ENCODE measurements around the gene ZNF689. TPM values are rescaled to one million over a fixed set of nuclear protein-coding genes. Genes with fewer than 3 reads are reported as not detected.

ZNF689 gene
- total RNA-seq, 1 donor from 2014 or later: 7.7 TPM

- TF ChIP-seq CTCF (conservative IDR thresholded peaks at IDR 0.05; ENCODE audit: low read depth, low read length): no peak
- H3K4me3 ChIP-seq (ENCODE audit: low read depth, low read length): no peak overlapping the region
Measured at GRCh38 chr16:30555315-30556124, 54.7 kb downstream of the ZNF689 start.

GRCh38 chr16:30554557-30555314, 55.5 kb downstream of the ZNF689 start:
- DNase-seq (ENCODE audit: low read depth): no peak
- H3K4me3 ChIP-seq (ENCODE audit: low read depth, low read length): no peak overlapping the region
- TF ChIP-seq CTCF (conservative IDR thresholded peaks at IDR 0.05; ENCODE audit: low read depth, low read length): no peak

More at GRCh38 chr16:30555315-30556124, 54.7 kb downstream of the ZNF689 start:
- DNase-seq (ENCODE audit: low read depth): no peak

- DNase-seq (ENCODE audit: low read depth): no peak
- TF ChIP-seq CTCF (conservative IDR thresholded peaks at IDR 0.05; ENCODE audit: low read depth, low read length): no peak
- no peak overlapping the region for H3K4me3 ChIP-seq (ENCODE audit: low read depth, low read length)
Measured at GRCh38 chr16:30553393-30553899, 56.7 kb downstream of the ZNF689 start.

GRCh38 chr16:30552956-30553355, 57.2 kb downstream of the ZNF689 start:
- TF ChIP-seq CTCF (conservative IDR thresholded peaks at IDR 0.05; ENCODE audit: low read depth, low read length): no peak
- no peak overlapping the region for H3K4me3 ChIP-seq (ENCODE audit: low read depth, low read length)
- no peak for DNase-seq (ENCODE audit: low read depth)

Other genes starting within 250 kb of the ZNF689 start
- gene TBC1D10B, start 239.9 kb downstream of the ZNF689 start, total RNA-seq: 51.8 and 53.6 TPM in 2 replicates
- gene MYL11, start 235.6 kb downstream of the ZNF689 start, total RNA-seq: not detected in 2 replicates
- 0.23 TPM in 1 of 2 replicates, not detected in the other for gene SEPTIN1, start 227.8 kb downstream of the ZNF689 start, total RNA-seq
- gene ZNF48, start 215.0 kb downstream of the ZNF689 start, total RNA-seq: 12.6 and 15.6 TPM in 2 replicates
- 6.1 and 13.1 TPM in 2 replicates for gene ZNF771, start 202.8 kb downstream of the ZNF689 start, total RNA-seq
- 108 and 136 TPM in 2 replicates for gene DCTPP1, start 180.4 kb downstream of the ZNF689 start, total RNA-seq
- 17.6 and 27.6 TPM in 2 replicates for gene SEPHS2, start 164.5 kb downstream of the ZNF689 start, total RNA-seq
- gene ITGAL, start 137.6 kb downstream of the ZNF689 start, total RNA-seq: not detected in 2 replicates
- gene ZNF768, start 83.8 kb downstream of the ZNF689 start, total RNA-seq: 34.8 and 35.2 TPM in 2 replicates
- gene ZNF747, start 75.5 kb downstream of the ZNF689 start, total RNA-seq: 5.1 and 7.6 TPM in 2 replicates
- gene ZNF764, start 52.0 kb downstream of the ZNF689 start, total RNA-seq: 5.2 and 10.9 TPM in 2 replicates
- gene ZNF688, start 38.7 kb downstream of the ZNF689 start, total RNA-seq: 8.2 and 9.1 TPM in 2 replicates
- 3.2 and 7.6 TPM in 2 replicates for gene ZNF785, start 24.7 kb downstream of the ZNF689 start, total RNA-seq
- 18.1 and 23.8 TPM in 2 replicates for gene PRR14, start 40.6 kb upstream of the ZNF689 start, total RNA-seq
- gene FBRS, start 48.0 kb upstream of the ZNF689 start, total RNA-seq: 20.8 and 46.9 TPM in 2 replicates
- gene SRCAP, start 88.8 kb upstream of the ZNF689 start, total RNA-seq: 10.8 and 11.8 TPM in 2 replicates
- gene PHKG2, start 138.0 kb upstream of the ZNF689 start, total RNA-seq: 27.6 and 42.0 TPM in 2 replicates
- gene CFAP119, start 151.7 kb upstream of the ZNF689 start, total RNA-seq: 7.0 and 8.2 TPM in 2 replicates
- 47.2 and 73.8 TPM in 2 replicates for gene RNF40, start 151.9 kb upstream of the ZNF689 start, total RNA-seq
- gene ZNF629, start 176.8 kb upstream of the ZNF689 start, total RNA-seq: 11.4 and 14.0 TPM in 2 replicates